GM12878 (cell line): ENCODE data around the gene RAB11A. TPM values are rescaled to one million over a fixed set of nuclear protein-coding genes. Genes with fewer than 3 reads are reported as not detected.

ENCODE experiments used
- ATAC-seq: fragments of 200-7000 bp; cut with Tn5 transposase; 3 replicates; pipeline ENCODE4 v1.9.1; 2020; ENCODE audit warnings: mild to moderate bottlenecking, moderate library complexity
- BruUV-seq: library from RNA; stranded (reverse); fragments of 400-500 nt; replicated peaks from 2 replicates; lab custom pipeline; 2021; lab: Mats Ljungman, UMichigan
- CTCF ChIA-PET: fragments of 300-600 bp; sonication (Branson Sonifier 250); formaldehyde crosslinking; extraction: SDS; loops from one replicate; lab custom pipeline; 2021; ENCODE audit warnings: inconsistent platforms; lab: Yijun Ruan, JAX
- POLR2A ChIA-PET: fragments of 350-600 bp; formaldehyde crosslinking; extraction: SDS; loops from one replicate; lab custom pipeline; 2021; ENCODE audit warnings: inconsistent platforms; lab: Charles Lee
- RAD21 ChIA-PET: fragments of 300-600 bp; sonication (Branson Sonifier 250); formaldehyde crosslinking; loops from one replicate; lab custom pipeline; 2023; ENCODE audit warnings: antibody characterized with exemption; ENCODE audit not compliant: unreplicated experiment; lab: Charles Lee
- SMC1A ChIA-PET: fragments of 300-600 bp; sonication (Branson Sonifier 250); formaldehyde crosslinking; loops from one replicate; lab custom pipeline; 2023; ENCODE audit not compliant: unreplicated experiment, uncharacterized antibody; lab: Charles Lee
- DNase-seq: peaks from one replicate; pipeline ENCODE4 v3.0.0-alpha.2; 2011; ENCODE audit warnings: low read depth, low spot score
- FAIRE-seq: peaks from 3 replicates; lab custom pipeline; 2011; peaks lifted over from hg19 to GRCh38; lab: Jason Lieb, UNC
- H2AFZ ChIP-seq: 2 replicates; pipeline ENCODE4 v1.6.0; 2011; ENCODE audit warnings: low read depth, low read length, control low read depth; ENCODE audit not compliant: control insufficient read depth
- H3K27ac ChIP-seq: 2 replicates; pipeline ENCODE4 v1.5.1; 2011; ENCODE audit warnings: control low read depth; ENCODE audit not compliant: control insufficient read depth, insufficient read depth
- H3K27me3 ChIP-seq, 2 experiments: replicated peaks in 1 of 2; 2 replicates each; pipeline versions ENCODE4 v1.6.0 to v1.6.1; 2011; ENCODE audit warnings: low read length in 1 of 2; ENCODE audit not compliant: control insufficient read depth in 2 of 2, insufficient read depth in 2 of 2
- H3K36me3 ChIP-seq, 2 experiments: 2 replicates each; pipeline ENCODE4 v1.5.1; 2011; ENCODE audit warnings: low read length in 1 of 2; ENCODE audit not compliant: control insufficient read depth in 2 of 2, insufficient read depth in 2 of 2
- H3K4me1 ChIP-seq: 2 replicates; pipeline ENCODE4 v1.6.1; 2011; ENCODE audit warnings: mild to moderate bottlenecking, low read length, moderate library complexity, mixed read lengths; ENCODE audit not compliant: control insufficient read depth, insufficient read depth
- H3K4me2 ChIP-seq: 2 replicates; pipeline ENCODE4 v1.6.0; 2011; ENCODE audit warnings: control low read depth; ENCODE audit not compliant: control insufficient read depth, insufficient read depth
- H3K4me3 ChIP-seq: fragments of 200-600 bp; sonication (generic); 2 replicates; pipeline ENCODE4 v1.5.1; 2016
- H3K79me2 ChIP-seq: 2 replicates; pipeline ENCODE4 v1.6.0; 2011; ENCODE audit warnings: low read length; ENCODE audit not compliant: control insufficient read depth, insufficient read depth
- H3K9ac ChIP-seq: 2 replicates; pipeline ENCODE4 v1.8.0; 2011; ENCODE audit warnings: low read length, control low read depth, mixed read lengths; ENCODE audit not compliant: control insufficient read depth, insufficient read depth
- H3K9me3 ChIP-seq: replicated peaks from 3 replicates; pipeline ENCODE4 v1.5.1; 2011; ENCODE audit warnings: mild to moderate bottlenecking, low read length; ENCODE audit not compliant: control insufficient read depth, insufficient read depth
- H4K20me1 ChIP-seq: 2 replicates; pipeline ENCODE4 v1.6.0; 2011; ENCODE audit not compliant: control insufficient read depth, insufficient read depth
- E2F8 ChIP-seq: fragments of 450-650 bp; IDR thresholded peaks from 2 replicates; pipeline ENCODE4 v1.6.1; 2018; ENCODE audit warnings: mild to moderate bottlenecking, low read depth, moderate library complexity; ENCODE audit not compliant: partially characterized antibody
- PAX5 ChIP-seq: IDR thresholded peaks from 2 replicates; pipeline ENCODE4 v1.6.1; 2011; ENCODE audit warnings: low read depth, low read length, borderline replicate concordance
- ZNF592 ChIP-seq: fragments of 450-650 bp; IDR thresholded peaks from 2 replicates; pipeline ENCODE4 v1.6.1; 2017; ENCODE audit warnings: mild to moderate bottlenecking, moderate library complexity
- WGBS: methylation state at CpG from one replicate; pipeline ENCODE4 v1.1.6; 2016; ENCODE audit warnings: low lambda C conversion rate; ENCODE audit not compliant: insufficient replicate concordance, insufficient coverage; ENCODE audit errors: missing lambda C conversion rate; 5-methylcytosine and 5-hydroxymethylcytosine counted together
- in situ Hi-C: fragments of 300-500 bp; cut with MboI; formaldehyde crosslinking; loops from 9 replicates; pipeline ENCODE4 v1.14.3; 2018; ENCODE audit warnings: mixed read lengths
- intact Hi-C: fragments of 100-400 bp; cut with micrococcal nuclease; formaldehyde crosslinking; loops from one replicate; pipeline ENCODE4 v1.14.2; 2022; ENCODE audit not compliant: unreplicated experiment
- polyA plus RNA-seq, 11 experiments: library from polyadenylated mRNA; depleted of rRNA in 4 of 11; unstranded in 6 of 11; stranded (reverse) in 5 of 11; fragments of >200 nt; fragmentation: Nextera tagmentation in 4 of 11; fragmentation: Illumina TruSeq in 1 of 11; extraction: Ambion mirVana in 4 of 11; extraction: Trizol in 1 of 11; gene quantifications; 1 replicate in 1 of 11; 2 replicates in 10 of 11; pipeline versions ENCODE4 v1.2.1 to v1.2.3, GENCODE V29; 2011 to 2016; ENCODE audit warnings: inconsistent platforms in 2 of 11, missing spikeins in 2 of 11, low read depth in 1 of 11
- total RNA-seq, 4 experiments: library from RNA; depleted of rRNA in 3 of 4; stranded (reverse); fragments of >200 nt in 3 of 4; fragmentation: Illumina TruSeq in 1 of 4; extraction: Trizol in 1 of 4; gene quantifications; 2 replicates each; pipeline versions ENCODE4 v1.2.1 to v1.2.3, GENCODE V29; 2013 to 2021
- TF ChIP-seq, protein P1 (sequence below): IDR thresholded peaks from 2 replicates; pipeline ENCODE4 v1.6.1; 2012; ENCODE audit warnings: low read depth, low read length, improper control_type of control experiment

RAB11A gene
- total and polyA plus RNA-seq, 10 of the 15 experiments (the other 5 are each of a cell fraction or from before 2014, with no cell fraction given), result 128 to 387 (median 224) TPM

DNA sequence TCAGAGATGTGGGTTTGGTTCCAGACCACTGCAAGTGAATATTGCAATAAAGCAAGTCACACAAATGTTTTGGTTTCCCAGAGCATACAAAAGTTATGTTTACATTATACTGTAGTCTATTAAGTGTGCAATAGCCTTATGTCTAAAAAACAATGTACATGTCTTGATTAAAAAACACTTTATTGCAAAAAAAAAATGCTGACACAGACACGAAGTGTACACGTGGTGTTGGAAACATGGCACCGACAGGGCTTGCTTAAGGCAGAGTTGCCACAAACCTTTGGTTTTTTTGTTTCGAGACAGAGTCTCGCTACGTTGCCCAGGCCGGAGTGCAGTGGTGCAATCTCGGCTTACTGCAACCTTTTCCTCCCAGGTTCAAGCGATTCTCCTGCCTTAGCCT, 50.1 kb downstream of the RAB11A start (continued):
- TF ChIP-seq, protein P1, sequence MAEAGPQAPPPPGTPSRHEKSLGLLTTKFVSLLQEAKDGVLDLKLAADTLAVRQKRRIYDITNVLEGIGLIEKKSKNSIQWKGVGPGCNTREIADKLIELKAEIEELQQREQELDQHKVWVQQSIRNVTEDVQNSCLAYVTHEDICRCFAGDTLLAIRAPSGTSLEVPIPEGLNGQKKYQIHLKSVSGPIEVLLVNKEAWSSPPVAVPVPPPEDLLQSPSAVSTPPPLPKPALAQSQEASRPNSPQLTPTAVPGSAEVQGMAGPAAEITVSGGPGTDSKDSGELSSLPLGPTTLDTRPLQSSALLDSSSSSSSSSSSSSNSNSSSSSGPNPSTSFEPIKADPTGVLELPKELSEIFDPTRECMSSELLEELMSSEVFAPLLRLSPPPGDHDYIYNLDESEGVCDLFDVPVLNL, result no peak
- TF ChIP-seq E2F8, result no peak
- TF ChIP-seq, all 136 proteins: peak for 0

- ChIA-PET SMC1A (interaction anchor here (0.8 to 4.4 kb wide), 14 partner anchors 16 to 370 kb away, joined by 3 to 70 read pairs (median 10); partner anchors contain the start of gene RAB11A), CTCF (interaction anchor here (0.7 to 3.1 kb wide), 8 partner anchors 17 to 310 kb away, joined by 3 to 19 read pairs (median 10); partner anchors contain the start of gene RAB11A), RAD21 (interaction anchor here (0.5 to 3.1 kb wide), 14 partner anchors 10 to 578 kb away, joined by 3 to 57 read pairs (median 7); partner anchors contain the start of genes DENND4A, RAB11A and SNAPC5), POLR2A (interaction anchor here (0.5 to 3.2 kb wide), 11 partner anchors 10 to 552 kb away, joined by 3 to 23 read pairs (median 6); partner anchors contain the start of gene RAB11A)
- WGBS, result 50% methylated on average over 1 of the region's 1 CpG
- Histone ChIP-seq H3K4me3 (no peak overlapping the region), H3K27ac (peak overlapping the region; percentile 75), H3K79me2 (no peaks in the 10 kb centered on the region), H3K27me3 (no peaks in the 10 kb centered on the region), H3K9ac (peak overlapping the region; percentile 24; the same call in 1 of the 2 replicates), H4K20me1 (no peaks in the 10 kb centered on the region), H2AFZ (no peak overlapping the region), H3K36me3 (no peaks in the 10 kb centered on the region; a peak in 1 of 4 replicates), H3K4me1 (peaks cover 70% of the 10 kb centered on the region), H3K9me3 (no peaks in the 10 kb centered on the region), H3K4me2 (no peak overlapping the region)
- no peak for FAIRE-seq
- TF ChIP-seq PAX5 (no peak), ZNF592 (peak; percentile 9; the same call in 1 of the 2 replicates)
- no TSS peak for BruUV-seq
- intact Hi-C loops, result loop anchor here (2.0 kb wide), 1 partner anchor 367 kb away; no protein-coding TSS in a partner anchor
- no peak for DNase-seq
- in situ Hi-C loops, result no loop called here
- no peak for ATAC-seq
Measured at GRCh38 chr15:65920121-65920520, 50.8 kb downstream of the RAB11A start.
